NB4 (cell line): ENCODE results near the gene NCL.
"Not testable (repeated sequence)": the region's sequence is repeated elsewhere in the genome, so short reads cannot be mapped to it uniquely, and the experiment has no call there.

Experiments used
- DNase-seq: peaks from one replicate; pipeline ENCODE4 v3.0.0; 2010; ENCODE audit warnings: low read depth
- H3K4me3 ChIP-seq: one replicate; pipeline ENCODE4 v1.5.1; 2011; ENCODE audit warnings: mild to moderate bottlenecking, low read depth, low read length, moderate library complexity
- CTCF ChIP-seq: IDR thresholded peaks from one replicate; pipeline ENCODE4 v1.5.1; 2012; ENCODE audit warnings: low read depth, low read length
- MAX ChIP-seq: IDR thresholded peaks from 2 replicates; pipeline ENCODE4 v1.6.1; 2011; ENCODE audit warnings: low read depth, low read length
- MYC ChIP-seq: IDR thresholded peaks from 2 replicates; pipeline ENCODE4 v1.6.1; 2011; ENCODE audit warnings: low read depth, low read length
- POLR2A ChIP-seq: IDR thresholded peaks from 2 replicates; pipeline ENCODE4 v1.6.1; 2011; ENCODE audit warnings: mild to moderate bottlenecking; ENCODE audit not compliant: insufficient read length; ENCODE audit errors: extremely low read depth

The NCL gene

GRCh38 chr2:231409776-231410175 lies 54.5 kb downstream of the NCL start:
- no peak for DNase-seq
- H3K4me3 ChIP-seq = no peak overlapping the region
- TF ChIP-seq MAX (no peak), POLR2A (no peak), CTCF (no peak), MYC (no peak)

GRCh38 chr2:231408304-231408703 lies 56.0 kb downstream of the NCL start:
- not testable (repeated sequence) for DNase-seq, H3K4me3 ChIP-seq

GRCh38 chr2:231407686-231408085 lies 56.6 kb downstream of the NCL start:
- H3K4me3 ChIP-seq, DNase-seq: not testable (repeated sequence)

- DNase-seq, H3K4me3 ChIP-seq: not testable (repeated sequence)
- TF ChIP-seq CTCF = peak; percentile 23
Observed at GRCh38 chr2:231405601-231406367, 58.5 kb downstream of the NCL start.

GRCh38 chr2:231404183-231404578 lies 60.1 kb downstream of the NCL start:
- not testable (repeated sequence) for DNase-seq, H3K4me3 ChIP-seq
